ENCODE measurements around the gene RING1.

GRCh38 chr6:33252759-33253158 lies 44.5 kb downstream of the RING1 start:
- TF ChIP-seq POLR2A (IDR thresholded peaks at IDR 0.05; ENCODE audit: low read depth, low read length) (no peak), POLR2AphosphoS5 (IDR thresholded peaks at IDR 0.05; ENCODE audit: low read depth, low read length) (no peak), TAF1 (IDR thresholded peaks at IDR 0.05; ENCODE audit: low read depth, low read length) (no peak), PAX5 (IDR thresholded peaks at IDR 0.05; ENCODE audit: insufficient read depth, low read length, severe bottlenecking) (no peak), POU2F2 (IDR thresholded peaks at IDR 0.05; ENCODE audit: low read depth, low read length) (no peak), SPI1 (IDR thresholded peaks at IDR 0.05; ENCODE audit: low read depth, low read length) (no peak)

Measured in GM12891 (cell line).